ENCODE data around the gene SERTAD3.
"Not testable (repeated sequence)": the region's sequence is repeated elsewhere in the genome, so short reads cannot be mapped to it uniquely, and the experiment has no call there.

DNA sequence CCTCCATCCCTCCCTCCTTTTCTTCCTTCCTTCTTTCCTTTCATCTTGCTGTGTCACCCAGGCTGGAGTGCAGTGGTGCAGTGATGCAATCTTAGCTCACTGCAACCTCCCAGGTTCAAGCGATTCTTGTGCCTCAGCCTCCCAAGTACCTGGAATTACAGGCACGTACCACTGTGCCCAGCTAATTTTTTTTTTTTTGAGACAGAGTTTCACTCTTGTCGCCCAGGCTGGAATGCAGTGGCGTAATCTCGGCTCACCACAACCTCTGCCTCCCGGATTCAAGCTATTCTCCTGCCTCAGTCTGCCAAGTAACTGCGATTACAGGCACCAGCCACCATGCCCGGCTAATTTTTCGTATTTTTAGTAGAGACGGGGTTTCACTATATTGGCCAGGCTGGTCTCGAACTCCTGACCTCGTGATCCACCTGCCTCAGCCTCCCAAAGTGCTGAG, 19.5 kb upstream of the SERTAD3 start:
- TF ChIP-seq CTCF, POLR2A (IDR thresholded peaks at IDR 0.05): not testable (repeated sequence)
